ENCODE data around the gene MSX1. TPM values are rescaled to one million over a fixed set of nuclear protein-coding genes. Genes with fewer than 3 reads are reported as not detected.
A peak's percentile ranks its signal among the peaks of the same experiment; 100 is the strongest.

MSX1 gene
- total and polyA plus RNA-seq, 2 of the 8 experiments (the other 6 are each of a cell fraction or from before 2014, with no cell fraction given), result 0.47 TPM; not detected in 1

- peak; percentile 24 to 56 (median 48); a peak in 3 of 4 replicates for TF ChIP-seq CTCF (IDR thresholded peaks at IDR 0.05; ENCODE audit: control extremely low read depth in 1 of 3, insufficient read depth in 1 of 3, low read depth in 1 of 3, low read length in 3 of 3)
These were observed 29.2 kb downstream of the MSX1 start (continued) for GRCh38 chr4:4888695-4889094.
